SU-DHL-6 (cell line): ENCODE data around the gene MORN5.

Source experiments
- H2AFZ ChIP-seq: fragments of 200-600 bp; sonication (generic); 2 replicates; pipeline ENCODE4 v1.6.1; 2014; ENCODE audit warnings: low read depth, mild to moderate bottlenecking, moderate library complexity, mixed read lengths, antibody characterized with exemption, low read length; ENCODE audit not compliant: severe bottlenecking
- H3F3A ChIP-seq: fragments of 200-600 bp; shearing (Covaris generic); 2 replicates; pipeline ENCODE4 v1.6.0; 2016; ENCODE audit warnings: antibody characterized with exemption, mild to moderate bottlenecking; ENCODE audit not compliant: insufficient read depth
- H3K27ac ChIP-seq: fragments of 200-600 bp; sonication (generic); 2 replicates; pipeline ENCODE4 v1.5.1; 2016; ENCODE audit warnings: low read depth, mild to moderate bottlenecking, low read length, moderate library complexity, mixed read lengths
- H3K27me3 ChIP-seq: fragments of 200-600 bp; sonication (generic), shearing (Covaris generic); 2 replicates; pipeline ENCODE4 v1.6.0; 2014; ENCODE audit warnings: mild to moderate bottlenecking, low read length
- H3K36me3 ChIP-seq: fragments of 200-600 bp; sonication (generic); 2 replicates; pipeline ENCODE4 v1.6.1; 2014; ENCODE audit warnings: mild to moderate bottlenecking, low read length, mixed read lengths
- H3K4me2 ChIP-seq: fragments of 300-600, 200-600 bp; shearing (Covaris generic), sonication (generic); 2 replicates; pipeline ENCODE4 v1.6.0; 2014; ENCODE audit warnings: low read length, low read depth, mild to moderate bottlenecking; ENCODE audit not compliant: poor library complexity, severe bottlenecking
- H3K4me3 ChIP-seq: fragments of 200-600 bp; sonication (generic); 2 replicates; pipeline ENCODE4 v1.5.1; 2014; ENCODE audit warnings: antibody characterized with exemption, low read length, mild to moderate bottlenecking, mixed read lengths; ENCODE audit not compliant: insufficient read depth, poor library complexity, severe bottlenecking
- H3K79me2 ChIP-seq: fragments of 200-600 bp; sonication (generic); 2 replicates; pipeline ENCODE4 v1.6.1; 2014; ENCODE audit warnings: mild to moderate bottlenecking, low read length, moderate library complexity; ENCODE audit not compliant: insufficient read depth
- H3K9ac ChIP-seq: fragments of 200-600 bp; sonication (generic); 2 replicates; pipeline ENCODE4 v1.7.0; 2014; ENCODE audit warnings: mild to moderate bottlenecking, low read length
- H3K9me2 ChIP-seq: fragments of 200-600 bp; sonication (generic); replicated peaks from 2 replicates; pipeline ENCODE4 v1.6.1; 2014; ENCODE audit warnings: low read length; ENCODE audit not compliant: insufficient read depth
- H3K9me3 ChIP-seq: fragments of 200-600 bp; sonication (generic); 2 replicates; pipeline ENCODE4 v1.6.1; 2014; ENCODE audit warnings: low read length, mixed read lengths; ENCODE audit not compliant: insufficient read depth
- H4K20me1 ChIP-seq: fragments of 200-600 bp; sonication (generic); 2 replicates; pipeline ENCODE4 v1.6.1; 2014; ENCODE audit warnings: low read depth, mild to moderate bottlenecking, antibody characterized with exemption, low read length, moderate library complexity, mixed read lengths
- EZH2phosphoT487 ChIP-seq: fragments of 200-600 bp; sonication (generic), shearing (Covaris generic); conservative IDR thresholded peaks from 2 replicates; pipeline ENCODE4 v1.6.1; 2018; ENCODE audit warnings: mild to moderate bottlenecking, antibody characterized with exemption, low read length, moderate library complexity, mixed read lengths
- TF ChIP-seq, protein P1 (sequence below): fragments of 200-600 bp; sonication (generic); IDR thresholded peaks from one replicate; pipeline ENCODE4 v1.5.1; 2017; ENCODE audit warnings: antibody characterized with exemption, mild to moderate bottlenecking, low read length, moderate library complexity; ENCODE audit not compliant: insufficient read depth, poor library complexity, severe bottlenecking

Gene MORN5

DNA sequence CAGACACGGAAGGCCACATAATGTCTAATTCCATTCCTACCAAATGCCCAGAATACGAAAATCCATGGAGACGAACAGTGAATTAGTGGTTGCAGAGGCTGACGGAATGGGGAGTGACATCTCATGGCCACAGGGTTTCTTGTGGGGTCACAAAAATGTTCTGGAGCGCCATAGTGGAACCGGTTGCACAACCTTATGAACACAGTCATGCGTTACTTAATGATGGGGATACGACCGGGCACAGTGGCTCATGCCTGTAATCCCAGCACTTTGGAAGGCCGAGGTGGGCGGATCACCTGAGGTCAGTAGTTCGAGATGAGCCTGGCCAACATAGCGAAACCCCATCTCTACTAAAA lies 40.6 kb upstream of the MORN5 start:
- Histone ChIP-seq H2AFZ (no peak overlapping the region), H3K4me3 (no peak overlapping the region), H3K79me2 (no peaks in the 10 kb centered on the region), H3K9me3 (no peaks in the 10 kb centered on the region), H3F3A (no peaks in the 10 kb centered on the region), H3K9me2 (no peaks in the 10 kb centered on the region), H3K36me3 (no peaks in the 10 kb centered on the region), H3K27ac (no peak overlapping the region), H3K27me3 (no peaks in the 10 kb centered on the region), H3K4me2 (no peak overlapping the region), H4K20me1 (no peaks in the 10 kb centered on the region), H3K9ac (no peak overlapping the region)
- TF ChIP-seq, protein P1, sequence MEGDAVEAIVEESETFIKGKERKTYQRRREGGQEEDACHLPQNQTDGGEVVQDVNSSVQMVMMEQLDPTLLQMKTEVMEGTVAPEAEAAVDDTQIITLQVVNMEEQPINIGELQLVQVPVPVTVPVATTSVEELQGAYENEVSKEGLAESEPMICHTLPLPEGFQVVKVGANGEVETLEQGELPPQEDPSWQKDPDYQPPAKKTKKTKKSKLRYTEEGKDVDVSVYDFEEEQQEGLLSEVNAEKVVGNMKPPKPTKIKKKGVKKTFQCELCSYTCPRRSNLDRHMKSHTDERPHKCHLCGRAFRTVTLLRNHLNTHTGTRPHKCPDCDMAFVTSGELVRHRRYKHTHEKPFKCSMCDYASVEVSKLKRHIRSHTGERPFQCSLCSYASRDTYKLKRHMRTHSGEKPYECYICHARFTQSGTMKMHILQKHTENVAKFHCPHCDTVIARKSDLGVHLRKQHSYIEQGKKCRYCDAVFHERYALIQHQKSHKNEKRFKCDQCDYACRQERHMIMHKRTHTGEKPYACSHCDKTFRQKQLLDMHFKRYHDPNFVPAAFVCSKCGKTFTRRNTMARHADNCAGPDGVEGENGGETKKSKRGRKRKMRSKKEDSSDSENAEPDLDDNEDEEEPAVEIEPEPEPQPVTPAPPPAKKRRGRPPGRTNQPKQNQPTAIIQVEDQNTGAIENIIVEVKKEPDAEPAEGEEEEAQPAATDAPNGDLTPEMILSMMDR: no peak
- no peak for TF ChIP-seq EZH2phosphoT487

DNA sequence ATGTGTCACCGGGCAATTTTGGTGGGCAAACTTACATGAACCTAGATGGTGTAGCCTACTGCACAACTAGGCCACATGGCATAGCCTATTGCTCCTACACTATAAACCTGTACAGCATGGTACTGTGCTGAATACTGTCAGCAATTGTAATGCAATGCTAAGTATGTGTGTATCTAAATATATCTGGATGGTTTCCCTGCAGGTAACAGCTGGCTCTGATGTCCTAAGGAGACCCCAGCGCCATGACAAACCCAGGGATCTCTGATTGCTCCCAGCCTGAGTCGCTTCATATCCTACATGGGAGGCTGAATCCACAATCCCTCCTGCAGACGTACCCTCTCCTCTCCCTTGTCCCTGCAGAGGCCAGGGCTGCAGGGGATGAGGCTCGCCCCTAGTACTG lies 40.0 kb upstream of the MORN5 start:
- Histone ChIP-seq H3K9me3 (no peaks in the 10 kb centered on the region), H3K4me3 (no peak overlapping the region), H4K20me1 (no peaks in the 10 kb centered on the region)

DNA sequence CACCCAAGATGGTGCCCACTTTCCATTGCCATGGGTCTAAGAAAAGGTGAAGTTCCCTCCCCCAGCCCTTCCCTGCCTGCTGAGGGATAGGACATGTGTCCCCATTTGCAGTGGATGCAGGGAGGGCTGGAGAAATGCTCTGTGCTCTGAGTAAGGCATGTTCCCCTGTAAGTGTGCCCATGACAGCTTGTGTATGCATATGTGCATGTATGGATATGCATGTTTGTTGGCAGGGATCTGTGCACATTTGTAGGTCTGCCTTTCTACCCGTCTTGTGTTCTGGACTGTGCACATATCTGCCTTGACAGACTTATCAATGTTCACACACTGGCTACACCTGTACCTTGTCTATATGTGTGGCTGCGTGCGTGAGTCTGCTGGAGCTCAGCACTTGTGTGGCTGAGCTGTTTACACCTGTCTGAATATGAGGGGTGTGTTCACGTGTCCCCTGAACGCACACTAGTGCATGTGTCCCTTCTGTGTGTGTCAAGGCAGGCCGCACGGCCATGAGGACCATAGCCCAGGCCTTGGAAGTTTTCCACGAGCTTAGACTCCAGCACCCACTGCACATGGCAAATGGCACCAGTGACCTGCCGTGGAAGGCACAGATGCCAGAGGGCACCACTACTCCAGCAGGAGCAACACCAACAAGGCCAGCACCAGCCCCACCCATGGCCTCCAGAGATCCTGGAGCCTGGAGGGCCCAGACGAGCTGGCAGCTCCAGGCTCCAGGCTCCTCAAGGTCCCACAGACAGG lies 39.2 kb upstream of the MORN5 start:
- Histone ChIP-seq H3K9ac (no peak overlapping the region), H3K4me2 (no peak overlapping the region), H3K9me2 (no peaks in the 10 kb centered on the region), H3F3A (no peaks in the 10 kb centered on the region), H3K79me2 (no peaks in the 10 kb centered on the region), H3K27ac (no peak overlapping the region), H3K27me3 (no peaks in the 10 kb centered on the region), H3K36me3 (no peaks in the 10 kb centered on the region), H3K9me3 (no peaks in the 10 kb centered on the region), H3K4me3 (no peak overlapping the region), H2AFZ (no peak overlapping the region), H4K20me1 (no peaks in the 10 kb centered on the region)
- TF ChIP-seq, protein P1: no peak
- no peak for TF ChIP-seq EZH2phosphoT487

More for the DNA sequence above, 40.0 kb upstream of the MORN5 start:
- Histone ChIP-seq H3K27me3 (no peaks in the 10 kb centered on the region), H3K9ac (no peak overlapping the region), H3K9me2 (no peaks in the 10 kb centered on the region), H2AFZ (no peak overlapping the region), H3K4me2 (no peak overlapping the region), H3F3A (no peaks in the 10 kb centered on the region), H3K27ac (no peak overlapping the region), H3K79me2 (no peaks in the 10 kb centered on the region), H3K36me3 (no peaks in the 10 kb centered on the region)
- TF ChIP-seq, protein P1: no peak
- TF ChIP-seq EZH2phosphoT487: no peak
